ENCODE data around the gene THAP12.

DNA sequence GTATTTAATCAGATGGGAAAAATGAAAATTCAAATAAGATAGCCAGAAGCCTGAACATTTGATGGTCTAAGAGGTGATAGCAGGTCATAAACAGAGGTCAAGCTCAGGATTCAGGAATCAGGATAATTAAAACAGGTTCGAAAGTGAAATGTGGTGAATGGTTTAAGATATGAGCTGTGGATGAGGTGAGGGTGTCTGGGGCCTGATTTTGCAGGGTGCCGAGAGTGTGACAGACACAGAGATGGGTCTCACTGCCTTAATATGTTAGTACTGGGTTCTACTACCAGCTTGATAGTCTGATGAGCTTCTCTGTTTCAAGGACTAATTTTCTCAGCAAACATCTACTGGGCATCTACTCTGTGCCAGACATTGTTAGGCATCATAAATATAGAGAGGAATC, 44.0 kb upstream of the THAP12 start:
- TF ChIP-seq TAF1 (IDR thresholded peaks at IDR 0.05; ENCODE audit: borderline replicate concordance, insufficient read depth, low read length) (no peak), POLR2AphosphoS5 (IDR thresholded peaks at IDR 0.05; ENCODE audit: low read depth, low read length) (no peak), REST (IDR thresholded peaks at IDR 0.05; ENCODE audit: insufficient read depth in 1 of 2, low read depth in 2 of 2, low read length in 2 of 2) (no peak), SIN3A (IDR thresholded peaks at IDR 0.05; ENCODE audit: borderline replicate concordance, insufficient read depth, low read length) (no peak)

Measured in PFSK-1 (cell line).